Measurements from ENCODE around the gene TMC2. TPM values are rescaled to one million over a fixed set of nuclear protein-coding genes. Genes with fewer than 3 reads are reported as not detected.

The TMC2 gene
- total and polyA plus RNA-seq, 2 of the 4 experiments (the other 2 are of a cell fraction), result not detected

DNA sequence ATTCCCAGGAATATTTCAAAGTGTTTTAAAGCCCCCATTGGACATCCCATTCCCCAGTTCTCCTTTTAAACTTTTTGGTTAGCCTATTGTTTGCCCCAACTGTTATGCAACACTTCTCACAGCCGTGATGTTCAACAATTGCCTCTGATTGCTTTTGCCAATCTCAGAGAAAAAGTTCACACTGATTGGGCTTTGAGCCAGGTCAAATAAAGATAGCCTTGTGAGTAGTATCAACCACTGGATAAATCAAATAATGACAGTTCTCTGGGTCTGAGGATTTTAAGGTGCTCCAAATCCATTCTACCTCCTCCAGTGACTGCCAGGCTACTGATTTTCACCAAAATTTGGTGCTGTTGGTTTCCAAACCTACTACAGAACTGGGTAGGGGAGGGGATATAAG, 97.0 kb downstream of the TMC2 start:
- Histone ChIP-seq H2BK5ac (ENCODE audit: low read depth, low read length, poor library complexity, severe bottlenecking) (no peak overlapping the region), H3K27ac (ENCODE audit: insufficient read depth, low read length) (no peak overlapping the region), H3K4me3 (ENCODE audit: insufficient read depth, low read depth, low read length) (no peak overlapping the region), H3K9me1 (ENCODE audit: insufficient read depth, low read length) (no peaks in the 10 kb centered on the region), H3K9ac (ENCODE audit: low read depth, low read length) (no peak overlapping the region), H3K9me3 (ENCODE audit: control insufficient read depth, insufficient read depth, low read length) (no peaks in the 10 kb centered on the region), H3K56ac (ENCODE audit: extremely low read depth, insufficient read depth, low read length) (no peak overlapping the region), H2AK9ac (replicated peaks; ENCODE audit: low read depth, low read length, poor library complexity) (no peak overlapping the region), H2BK20ac (ENCODE audit: low read depth, low read length) (no peak overlapping the region), H3K27me3 (ENCODE audit: control insufficient read depth, insufficient read depth, low read length) (peaks cover 17% of the 10 kb centered on the region), H4K5ac (ENCODE audit: low read depth, low read length) (no peak overlapping the region), H3K79me1 (ENCODE audit: low read depth in 1 of 2, low read length in 2 of 2) (no peaks in the 10 kb centered on the region), H3K4me1 (ENCODE audit: control insufficient read depth, insufficient read depth, low read length) (no peaks in the 10 kb centered on the region), H3K4ac (ENCODE audit: low read depth, low read length) (no peak overlapping the region), H2AK5ac (ENCODE audit: low read depth, low read length) (no peak overlapping the region), H2AFZ (replicated peaks; ENCODE audit: low read length, poor library complexity) (no peak overlapping the region), H3K18ac (ENCODE audit: low read depth, low read length) (no peak overlapping the region), H3K23ac (ENCODE audit: low read depth, low read length) (no peak overlapping the region), H2BK15ac (ENCODE audit: low read depth, low read length) (no peak overlapping the region), H2BK120ac (ENCODE audit: low read depth, low read length) (no peak overlapping the region), H4K8ac (ENCODE audit: low read depth in 2 of 2, low read length in 2 of 2) (no peak overlapping the region), H4K20me1 (ENCODE audit: insufficient read depth, low read length) (no peaks in the 10 kb centered on the region), H3K36me3 (ENCODE audit: control insufficient read depth, insufficient read depth, low read length) (no peaks in the 10 kb centered on the region), H4K91ac (ENCODE audit: insufficient read depth, low read depth, low read length) (no peak overlapping the region), H3K4me2 (ENCODE audit: low read depth, low read length) (no peak overlapping the region), H3K14ac (replicated peaks; ENCODE audit: low read depth, low read length) (no peak overlapping the region)
- BruUV-seq (replicated peaks), result no TSS peak
- no peak for ATAC-seq (ENCODE audit: low read depth)
- ChIA-PET POLR2A (ENCODE audit: unreplicated experiment) (no interaction called here), CTCF (no interaction called here)
- dilution Hi-C loops (cut with HindIII; ENCODE audit: low sequenced_read_pairs, unreplicated experiment), result no loop called here
- in situ Hi-C loops (cut with MboI; ENCODE audit: low sequenced_read_pairs), result no loop called here
- WGBS, 2 experiments (ENCODE audit: extremely low coverage in 2 of 2, insufficient read length in 1 of 2), result no CpG with 5 or more reads among the region's 1 CpG
- intact Hi-C loops (cut with micrococcal nuclease), result no loop called here
- DNase-seq, result no peak
- TF ChIP-seq MXI1 (IDR thresholded peaks at IDR 0.05; ENCODE audit: borderline replicate concordance, low read depth, low read length) (no peak), RAD21 (IDR thresholded peaks at IDR 0.05; ENCODE audit: low read length) (no peak), SMC3 (IDR thresholded peaks at IDR 0.05; ENCODE audit: low read depth, low read length) (no peak), NFE2L2 (IDR thresholded peaks at IDR 0.05; ENCODE audit: low read depth, low read length) (no peak), RCOR1 (IDR thresholded peaks at IDR 0.05; ENCODE audit: insufficient replicate concordance, low read length) (no peak), FOS (IDR thresholded peaks at IDR 0.05; ENCODE audit: low read depth, low read length) (no peak), BHLHE40 (IDR thresholded peaks at IDR 0.05; ENCODE audit: low read depth, low read length) (no peak), CEBPB (IDR thresholded peaks at IDR 0.05; ENCODE audit: low read depth, low read length) (no peak), MAZ (IDR thresholded peaks at IDR 0.05; ENCODE audit: borderline replicate concordance, low read depth, low read length) (no peak), RFX5 (IDR thresholded peaks at IDR 0.05; ENCODE audit: low read depth, low read length) (no peak), POLR2A (IDR thresholded peaks at IDR 0.05; ENCODE audit: low read depth, low read length) (no peak), MAFK (IDR thresholded peaks at IDR 0.05; ENCODE audit: low read depth, low read length) (no peak)
- TF ChIP-seq, protein P1, sequence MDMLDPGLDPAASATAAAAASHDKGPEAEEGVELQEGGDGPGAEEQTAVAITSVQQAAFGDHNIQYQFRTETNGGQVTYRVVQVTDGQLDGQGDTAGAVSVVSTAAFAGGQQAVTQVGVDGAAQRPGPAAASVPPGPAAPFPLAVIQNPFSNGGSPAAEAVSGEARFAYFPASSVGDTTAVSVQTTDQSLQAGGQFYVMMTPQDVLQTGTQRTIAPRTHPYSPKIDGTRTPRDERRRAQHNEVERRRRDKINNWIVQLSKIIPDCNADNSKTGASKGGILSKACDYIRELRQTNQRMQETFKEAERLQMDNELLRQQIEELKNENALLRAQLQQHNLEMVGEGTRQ (IDR thresholded peaks at IDR 0.05; ENCODE audit: low read depth, low read length), result no peak
- TF ChIP-seq, protein P2, sequence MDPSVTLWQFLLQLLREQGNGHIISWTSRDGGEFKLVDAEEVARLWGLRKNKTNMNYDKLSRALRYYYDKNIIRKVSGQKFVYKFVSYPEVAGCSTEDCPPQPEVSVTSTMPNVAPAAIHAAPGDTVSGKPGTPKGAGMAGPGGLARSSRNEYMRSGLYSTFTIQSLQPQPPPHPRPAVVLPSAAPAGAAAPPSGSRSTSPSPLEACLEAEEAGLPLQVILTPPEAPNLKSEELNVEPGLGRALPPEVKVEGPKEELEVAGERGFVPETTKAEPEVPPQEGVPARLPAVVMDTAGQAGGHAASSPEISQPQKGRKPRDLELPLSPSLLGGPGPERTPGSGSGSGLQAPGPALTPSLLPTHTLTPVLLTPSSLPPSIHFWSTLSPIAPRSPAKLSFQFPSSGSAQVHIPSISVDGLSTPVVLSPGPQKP (IDR thresholded peaks at IDR 0.05; ENCODE audit: borderline replicate concordance, low read depth, low read length), result no peak
